Lower leg skin (tissue), 3 donors: ENCODE measurements around the gene DLGAP3.

Experiments
- CTCF ChIP-seq, 3 donors: fragments of 450-650 bp; IDR thresholded peaks; one replicate each; pipeline ENCODE4 v1.5.1; 2016; ENCODE audit warnings: antibody characterized with exemption in 3 of 3, mild to moderate bottlenecking in 3 of 3, moderate library complexity in 2 of 3
- POLR2A ChIP-seq, 2 donors: fragments of 450-650 bp; IDR thresholded peaks; one replicate each; pipeline ENCODE4 v1.6.1; 2016 to 2017; ENCODE audit warnings: antibody characterized with exemption in 2 of 2, mild to moderate bottlenecking in 1 of 2, moderate library complexity in 1 of 2

GRCh38 chr1:34871443-34872132 is 57.9 kb downstream of the DLGAP3 start:
- no peak for TF ChIP-seq POLR2A (IDR thresholded peaks at IDR 0.05)
- no peak for TF ChIP-seq CTCF (IDR thresholded peaks at IDR 0.05)
